SK-N-DZ (cell line): ENCODE data around the gene TMEM63C.
"Not testable (repeated sequence)": the region's sequence is repeated elsewhere in the genome, so short reads cannot be mapped to it uniquely, and the experiment has no call there.

ENCODE experiments used
- DNase-seq: peaks from one replicate; pipeline ENCODE4 v3.0.0-alpha.2; 2015; ENCODE audit warnings: low spot score

The TMEM63C gene

DNA sequence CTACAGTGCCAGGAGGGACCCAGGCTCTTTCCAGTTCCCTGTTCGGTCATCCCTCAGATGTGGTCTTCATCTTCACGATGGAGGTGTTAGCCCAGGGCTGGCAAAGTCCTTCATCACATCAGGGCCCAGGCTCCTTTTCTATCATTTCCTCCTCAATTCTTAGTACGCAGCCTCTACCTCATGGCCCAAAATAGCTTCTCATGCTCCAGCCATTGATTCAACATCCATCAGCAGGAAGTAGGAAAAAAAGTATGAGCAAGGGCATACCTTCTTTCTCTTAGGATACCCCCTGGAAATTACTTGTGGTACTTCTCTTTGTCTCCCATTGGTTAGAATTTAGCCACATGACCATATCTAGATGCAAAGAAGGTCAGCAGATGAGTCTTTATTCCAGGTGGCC lies 27.8 kb upstream of the TMEM63C start:
- DNase-seq = no peak

- no peak for DNase-seq
Measured at GRCh38 chr14:77154421-77154820, 27.2 kb upstream of the TMEM63C start.

DNA sequence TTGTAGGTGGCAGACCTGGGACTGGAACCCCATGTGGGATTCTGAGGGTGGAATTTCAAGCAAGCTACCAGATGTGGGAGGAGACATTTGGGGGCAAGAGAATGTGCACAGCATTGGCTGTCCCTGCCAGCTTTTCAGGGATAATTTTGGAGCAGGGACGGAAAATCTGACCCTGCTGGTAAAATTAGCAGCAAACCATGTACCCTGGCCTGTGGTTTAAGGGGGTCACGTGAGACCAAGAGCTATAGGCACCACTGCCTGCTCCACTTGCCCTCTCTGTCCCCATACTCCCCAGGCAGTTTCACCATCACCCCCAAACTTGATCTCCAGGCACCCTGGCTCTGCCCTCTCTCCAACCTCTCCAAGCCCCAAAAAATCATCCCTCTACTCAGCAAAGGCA lies 26.5 kb upstream of the TMEM63C start:
- DNase-seq = no peak

DNA sequence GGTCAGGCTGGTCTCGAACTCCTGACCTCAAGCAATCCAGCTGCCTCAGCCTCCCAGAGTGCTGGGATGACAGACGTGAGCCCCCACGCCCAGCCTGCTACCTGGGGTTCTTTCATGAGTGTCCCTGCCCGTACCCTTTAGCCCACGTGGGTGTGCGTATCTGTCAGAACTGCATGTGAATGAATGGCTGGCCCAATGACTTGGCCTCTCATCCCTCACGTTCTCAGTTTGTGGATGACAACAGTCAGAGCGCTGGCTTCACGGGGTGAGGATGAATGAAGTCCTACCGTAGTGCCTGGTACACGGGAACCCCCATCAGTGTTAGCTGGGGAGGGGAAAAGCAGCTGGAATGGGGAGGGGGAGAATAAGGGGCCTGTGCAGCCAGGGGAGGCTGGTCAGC lies 23.9 kb upstream of the TMEM63C start:
- DNase-seq = no peak

DNA sequence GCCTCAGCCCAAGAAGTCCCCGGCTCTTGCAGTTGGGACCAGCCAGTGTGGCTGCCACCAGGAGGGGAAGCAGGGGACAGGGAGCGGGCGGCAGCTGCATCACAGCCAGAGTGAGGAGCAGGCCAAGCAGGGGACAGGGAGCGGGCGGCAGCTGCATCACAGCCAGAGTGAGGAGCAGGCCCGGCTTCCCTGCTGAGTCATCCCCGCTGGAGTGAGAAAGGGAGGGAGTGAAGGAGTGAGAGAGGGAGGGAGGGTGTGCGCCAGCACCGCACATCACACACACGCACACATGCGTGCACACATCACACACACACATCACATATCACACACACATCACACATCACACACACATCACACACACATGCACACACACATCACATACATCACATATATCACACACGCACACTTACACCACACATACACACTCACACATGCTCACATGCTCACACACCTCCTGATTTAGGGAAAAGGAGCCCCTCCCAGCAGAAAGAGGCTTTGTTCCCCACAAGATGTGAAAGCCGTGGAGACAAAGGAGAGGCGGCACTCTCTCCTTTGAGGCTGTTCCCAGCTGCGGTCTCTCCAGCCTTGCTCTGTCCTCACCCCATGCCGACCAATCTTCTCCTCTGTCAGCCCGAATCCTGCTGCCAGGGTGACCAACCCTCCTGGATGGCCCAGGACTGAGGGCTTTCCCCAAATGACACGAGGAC lies 23.3 kb upstream of the TMEM63C start:
- peak; percentile 83 for DNase-seq

- DNase-seq = no peak
Measured at GRCh38 chr14:77158882-77159255, 22.7 kb upstream of the TMEM63C start.

- no peak for DNase-seq
Measured at GRCh38 chr14:77161011-77161410, 20.6 kb upstream of the TMEM63C start.

DNA sequence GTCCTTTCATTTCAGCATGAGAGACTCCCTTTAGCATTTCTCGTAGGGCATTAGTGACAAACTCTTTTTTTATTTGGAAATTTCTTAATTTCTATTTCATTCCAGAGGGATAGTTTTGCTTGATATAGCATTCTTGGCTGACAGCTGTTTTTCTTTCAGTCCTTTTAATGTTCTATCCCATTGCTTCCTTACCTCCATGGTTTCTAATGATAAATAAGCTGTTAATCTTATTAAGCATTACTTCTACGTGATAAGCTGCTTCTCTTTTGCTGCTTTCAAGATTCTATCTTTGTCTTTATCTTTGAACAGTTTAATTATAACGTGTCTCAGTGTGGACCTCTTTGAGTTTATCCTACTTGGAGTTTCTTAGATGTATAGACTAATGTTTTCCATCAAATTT lies 11.6 kb upstream of the TMEM63C start:
- DNase-seq = no peak

- no peak for DNase-seq
Measured at GRCh38 chr14:77172916-77173315, 8.7 kb upstream of the TMEM63C start.

GRCh38 chr14:77173911-77174617 lies 7.5 kb upstream of the TMEM63C start:
- DNase-seq = not testable (repeated sequence)

GRCh38 chr14:77175843-77176242 lies 5.8 kb upstream of the TMEM63C start:
- DNase-seq = no peak

DNA sequence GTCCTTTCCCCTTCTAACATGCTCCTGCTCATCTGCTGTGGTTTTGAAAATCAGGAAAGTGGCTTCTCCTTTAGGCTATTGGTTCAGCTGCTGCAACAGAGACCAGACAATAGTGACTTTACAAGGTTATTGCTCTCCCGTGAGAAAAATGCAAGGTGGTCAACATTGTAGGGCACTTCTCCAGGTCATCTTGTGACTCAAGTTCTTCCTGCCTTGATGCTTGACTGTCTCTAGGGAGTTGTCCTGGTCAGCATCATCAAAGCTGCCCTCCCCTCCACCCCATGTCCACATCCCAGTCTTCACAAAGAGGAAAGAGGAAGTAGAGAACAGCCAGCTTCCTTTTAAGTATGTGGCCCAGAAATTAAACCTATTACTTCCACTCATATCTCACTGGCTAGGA lies 3.9 kb upstream of the TMEM63C start:
- DNase-seq = peak; percentile 29

DNA sequence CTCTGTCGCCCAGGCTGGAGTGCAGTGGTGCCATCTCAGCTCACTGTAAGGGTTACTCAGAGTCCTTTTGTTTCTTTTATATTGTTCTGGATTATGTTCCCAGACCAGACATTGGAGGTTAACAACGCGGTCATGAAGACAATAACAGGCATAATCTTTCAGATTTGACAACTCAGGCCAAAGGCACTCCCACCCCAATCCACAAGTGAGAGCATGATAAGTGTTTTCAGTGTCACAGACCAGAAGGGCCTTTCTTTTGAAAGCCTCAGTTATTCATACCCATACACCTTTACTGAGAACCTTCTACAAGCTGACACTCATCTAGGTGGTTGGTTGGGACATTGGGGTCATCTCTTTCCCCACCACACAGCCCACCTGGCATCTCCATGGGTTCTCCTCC lies 2.9 kb upstream of the TMEM63C start:
- DNase-seq = no peak

DNA sequence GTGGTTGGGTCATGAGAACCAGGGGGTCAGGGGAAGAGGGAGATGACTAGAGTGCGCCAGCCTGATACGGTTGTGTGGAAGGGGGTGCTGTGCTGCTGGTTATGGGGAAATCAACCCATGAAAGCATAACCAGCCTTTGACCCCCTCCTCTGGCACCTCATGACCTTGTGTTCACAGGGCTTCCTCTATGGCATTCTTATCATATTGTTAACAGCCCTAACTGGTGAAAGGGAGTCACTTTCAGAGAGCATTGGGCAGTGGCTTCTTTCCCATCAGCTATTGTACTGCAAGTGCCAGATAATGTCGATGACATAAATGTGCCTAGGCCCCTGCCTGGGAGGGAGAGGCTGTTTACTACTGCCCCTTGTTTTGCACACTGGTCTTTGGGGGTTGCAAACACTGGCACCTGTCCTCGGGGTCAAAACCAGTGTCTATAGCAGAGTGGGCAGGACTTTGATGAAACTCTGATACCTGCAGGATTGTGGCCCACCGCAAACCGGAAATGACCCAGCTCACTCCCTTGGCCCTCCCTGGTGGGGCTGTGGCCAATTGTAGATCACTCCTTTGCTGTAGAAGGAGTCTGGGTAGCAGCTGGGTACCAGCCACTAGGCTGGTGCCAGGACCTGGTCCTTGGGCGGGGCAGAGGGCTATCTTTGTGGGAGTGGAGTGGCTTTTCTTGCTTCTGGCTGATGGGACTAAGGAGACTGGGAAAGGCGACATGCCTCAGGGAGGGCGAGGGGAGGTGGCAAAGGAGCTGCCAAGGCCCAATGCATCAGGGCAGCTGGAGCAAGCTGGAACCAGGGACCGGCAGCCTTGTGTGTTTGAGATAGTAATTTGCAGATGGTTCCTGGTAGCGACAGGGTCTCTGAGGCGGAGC lies 634 bp upstream of the TMEM63C start:
- no peak for DNase-seq

GRCh38 chr14:77183896-77184295 lies 2.3 kb downstream of the TMEM63C start:
- no peak for DNase-seq

- no peak for DNase-seq
Measured at GRCh38 chr14:77184396-77185092, 2.9 kb downstream of the TMEM63C start.

GRCh38 chr14:77185093-77185465 lies 3.5 kb downstream of the TMEM63C start:
- DNase-seq = no peak

DNA sequence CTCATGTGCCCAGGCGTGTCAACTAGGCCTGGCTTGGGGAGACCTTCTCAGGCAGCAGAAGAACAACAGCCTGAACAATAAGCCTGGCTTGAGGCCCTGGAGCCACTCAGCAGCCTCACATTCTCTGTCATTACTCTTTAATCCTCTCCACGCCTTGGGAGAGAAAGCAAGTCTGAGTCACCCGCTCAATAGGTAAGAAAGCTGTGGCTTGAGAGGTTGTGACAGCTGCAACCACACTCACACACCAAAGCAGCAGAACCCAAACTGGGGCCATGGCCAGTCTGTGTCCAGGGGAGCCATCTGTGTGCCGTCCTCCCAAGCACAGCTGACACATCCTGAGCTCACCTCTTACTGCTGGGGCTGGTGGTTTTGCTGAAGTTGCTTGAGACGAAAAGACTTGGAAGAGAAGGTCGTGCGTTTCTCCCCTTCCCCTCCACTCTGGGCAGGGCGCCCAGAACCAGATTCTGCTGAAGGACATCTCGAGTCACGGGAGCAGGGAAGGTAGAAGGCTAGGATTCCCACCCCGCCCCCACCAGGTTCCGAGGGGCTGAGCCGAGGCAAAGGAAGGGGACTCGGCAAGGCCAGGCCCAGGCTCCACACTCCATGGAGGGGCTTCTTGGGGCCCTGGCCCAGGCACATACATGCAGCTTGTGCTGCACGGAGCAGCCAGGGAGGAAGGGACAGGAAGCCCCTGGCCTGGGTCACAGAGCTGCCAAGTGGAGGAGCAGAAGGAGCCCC lies 5.5 kb downstream of the TMEM63C start:
- no peak for DNase-seq

DNA sequence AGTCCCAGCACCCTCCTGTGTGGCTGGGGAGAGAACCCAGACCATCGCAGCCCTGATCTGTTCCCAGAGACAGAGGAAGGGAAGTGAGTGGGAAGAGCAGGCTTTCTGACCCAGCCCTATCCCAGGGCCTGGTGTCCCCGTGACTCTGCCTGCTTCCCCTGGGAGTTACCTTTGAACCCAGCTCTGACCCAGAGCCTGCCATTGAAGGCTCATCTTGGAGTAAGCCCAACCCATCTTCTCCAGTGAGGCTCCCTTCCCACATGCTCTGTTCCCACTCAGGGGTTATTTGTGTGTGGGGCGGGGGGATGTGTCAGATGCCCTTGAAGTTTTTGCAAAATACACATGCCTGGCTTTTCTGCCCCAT lies 6.0 kb downstream of the TMEM63C start:
- no peak for DNase-seq

- DNase-seq = no peak
Measured at GRCh38 chr14:77189479-77189878, 7.9 kb downstream of the TMEM63C start.

DNA sequence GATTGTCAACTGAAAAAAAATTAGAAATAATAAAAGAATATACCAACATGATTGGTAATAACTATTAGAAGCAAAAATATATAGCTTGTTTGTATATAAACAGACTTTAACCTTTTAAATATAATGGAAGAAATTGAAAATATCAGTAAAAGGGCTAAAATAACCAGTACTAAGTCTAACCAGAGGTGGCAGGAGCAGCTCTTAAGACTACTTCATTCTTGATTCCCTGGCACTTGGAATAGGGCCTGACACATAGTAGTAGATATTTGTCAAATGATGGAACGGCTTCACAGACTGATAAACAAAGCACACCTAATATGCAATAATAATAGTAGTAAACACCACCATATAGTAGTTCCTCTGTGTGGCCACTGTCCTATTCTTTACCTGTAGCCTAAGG lies 9.4 kb downstream of the TMEM63C start:
- DNase-seq = no peak
